ENCODE measurements around the gene NTRK1.

GRCh38 chr1:156925154-156926010, 64.7 kb downstream of the NTRK1 start:
- TF ChIP-seq GABPA (IDR thresholded peaks at IDR 0.05; ENCODE audit: low read depth), result no peak
- no peak for TF ChIP-seq POLR2AphosphoS5 (IDR thresholded peaks at IDR 0.05; ENCODE audit: low read depth)
- TF ChIP-seq REST (IDR thresholded peaks at IDR 0.05; ENCODE audit: insufficient replicate concordance, low read depth), result no peak
- no peak for TF ChIP-seq CTCF (IDR thresholded peaks at IDR 0.05; ENCODE audit: insufficient read depth, low read length)
